CD4-positive, CD25-positive, alpha-beta regulatory T cell (primary cell): ENCODE results near the gene STIM2. TPM values are rescaled to one million over a fixed set of nuclear protein-coding genes. Genes with fewer than 3 reads are reported as not detected.
A peak's percentile ranks its signal among the peaks of the same experiment; 100 is the strongest.
"Not testable (repeated sequence)": the region's sequence is repeated elsewhere in the genome, so short reads cannot be mapped to it uniquely, and the experiment has no call there.

Source experiments
- ATAC-seq, 2 donors: fragments of 150-1000 bp; cut with Tn5 transposase; one replicate each; pipeline ENCODE4 v1.10.0; 2021; ENCODE audit warnings: low read depth in 2 of 2, moderate number of reproducible peaks in 2 of 2, moderate library complexity in 1 of 2
- DNase-seq, 3 donors: peaks; one replicate each; pipeline versions ENCODE4 v3.0.0 to v3.0.0-alpha.2; 2012 to 2022; ENCODE audit warnings: mixed read lengths in 1 of 3
- H3K27ac ChIP-seq: one replicate; pipeline ENCODE4 v1.7.0; 2013; ENCODE audit warnings: mild to moderate bottlenecking, low read length; ENCODE audit not compliant: insufficient read depth, poor library complexity, severe bottlenecking
- H3K27me3 ChIP-seq: one replicate; pipeline ENCODE4 v1.7.0; 2013; ENCODE audit warnings: low read length; ENCODE audit not compliant: control insufficient read depth, insufficient read depth
- H3K36me3 ChIP-seq: one replicate; pipeline ENCODE4 v1.7.0; 2013; ENCODE audit warnings: mild to moderate bottlenecking, low read length, moderate library complexity; ENCODE audit not compliant: control insufficient read depth, insufficient read depth
- H3K4me1 ChIP-seq: 2 replicates; pipeline ENCODE4 v1.7.0; 2013; ENCODE audit warnings: mild to moderate bottlenecking, low read length; ENCODE audit not compliant: insufficient read depth, control insufficient read depth, poor library complexity, severe bottlenecking
- H3K4me3 ChIP-seq: one replicate; pipeline ENCODE4 v1.7.0; 2013; ENCODE audit warnings: low read depth, mild to moderate bottlenecking, low read length, moderate library complexity
- H3K9me3 ChIP-seq, 2 experiments: 1 replicate in 1 of 2; 2 replicates in 1 of 2; pipeline ENCODE4 v1.7.0; 2013; ENCODE audit warnings: low read length in 2 of 2, mild to moderate bottlenecking in 1 of 2, moderate library complexity in 1 of 2; ENCODE audit not compliant: control insufficient read depth in 2 of 2
- H3K27ac Mint-ChIP-seq, 3 donors: one replicate each; pipeline ENCODE4 v1.8.0; 2020 to 2022; ENCODE audit warnings: mild to moderate bottlenecking in 3 of 3, mixed read lengths in 3 of 3, moderate library complexity in 2 of 3
- H3K27me3 Mint-ChIP-seq: one replicate; pipeline ENCODE4 v1.8.0; 2022; ENCODE audit warnings: mild to moderate bottlenecking, mixed read lengths
- H3K36me3 Mint-ChIP-seq: one replicate; pipeline ENCODE4 v1.8.0; 2020; ENCODE audit warnings: mixed read lengths
- H3K4me1 Mint-ChIP-seq, 4 donors: one replicate each; pipeline ENCODE4 v1.8.0; 2020 to 2022; ENCODE audit warnings: mixed read lengths in 4 of 4, mild to moderate bottlenecking in 1 of 4
- H3K4me3 Mint-ChIP-seq, 4 donors: one replicate each; pipeline ENCODE4 v1.8.0; 2020 to 2022; ENCODE audit warnings: mild to moderate bottlenecking in 4 of 4, mixed read lengths in 4 of 4, moderate library complexity in 3 of 4
- H3K9me3 Mint-ChIP-seq, 7 donors: one replicate each; pipeline ENCODE4 v1.8.0; 2020 to 2022; ENCODE audit warnings: mixed read lengths in 7 of 7, mild to moderate bottlenecking in 3 of 7, moderate library complexity in 2 of 7
- polyA plus RNA-seq, 4 donors: library from polyadenylated mRNA; unstranded; fragments of 300-500 nt; fragmentation: Illumina TruSeq; gene quantifications; one replicate each; pipeline ENCODE4 v1.2.3, GENCODE V29; 2021
- total RNA-seq: library from RNA; stranded (reverse); gene quantifications from one replicate; pipeline ENCODE4 v1.2.3, GENCODE V29; 2022

The STIM2 gene
- total and polyA plus RNA-seq, 5 donors from 2014 or later, result 20.2 to 83.4 (median 24.5) TPM

- Histone ChIP-seq H3K9me3 (no peaks in the 10 kb centered on the region), H3K27ac (no peak overlapping the region), H3K27me3 (no peaks in the 10 kb centered on the region), H3K4me3 (no peak overlapping the region), H3K4me1 (peaks cover 10% of the 10 kb centered on the region), H3K36me3 (peaks cover 4% of the 10 kb centered on the region)
- Mint-ChIP-seq H3K36me3 (peaks cover 11% of the 10 kb centered on the region), H3K4me1 (peaks cover 21 to 59% (median 43%) of the 10 kb centered on the region in 4 donors), H3K27ac (peak overlapping the region; percentile 0 to 32 (median 13)), H3K9me3 (peaks cover 0 to 2% (median 0%) of the 10 kb centered on the region in 7 donors), H3K4me3 (peak overlapping the region in 1 of 4 donors; percentile 13), H3K27me3 (no peaks in the 10 kb centered on the region)
- ATAC-seq (no peak), DNase-seq (no peak)
Observed at GRCh38 chr4:26958925-26959653, 98.4 kb downstream of the STIM2 start.

DNA sequence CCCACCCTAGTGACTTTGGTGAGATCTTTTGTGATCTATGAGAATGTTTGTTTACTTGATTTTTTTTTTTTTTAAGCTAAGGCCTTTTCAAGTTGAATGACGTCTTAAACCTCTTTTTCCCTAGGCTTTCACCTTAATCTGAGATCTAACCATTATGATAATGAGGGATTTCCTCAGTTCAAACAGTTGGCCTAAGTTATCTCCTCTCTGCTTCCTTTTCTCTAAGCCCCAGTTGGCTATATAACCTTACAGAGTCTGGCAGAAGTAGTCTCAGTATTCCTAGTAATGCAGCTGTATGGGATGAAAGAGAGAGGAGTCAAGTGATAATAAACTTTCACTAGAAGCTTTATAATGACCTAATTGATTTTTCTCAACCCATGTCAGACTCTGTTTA is 99.0 kb downstream of the STIM2 start:
- Mint-ChIP-seq H3K4me3 (peak overlapping the region in 1 of 4 donors; percentile 13), H3K27me3 (no peaks in the 10 kb centered on the region), H3K4me1 (peaks cover 20 to 65% (median 47%) of the 10 kb centered on the region in 4 donors), H3K36me3 (peaks cover 11% of the 10 kb centered on the region), H3K9me3 (peaks cover 0 to 2% (median 0%) of the 10 kb centered on the region in 7 donors), H3K27ac (peak overlapping the region; percentile 0 to 32 (median 13))
- no peak overlapping the region for H3K4me3 ChIP-seq
- no peak for ATAC-seq
- DNase-seq, result peak in 1 of 3 donors; percentile 24
- H3K27me3 ChIP-seq, result no peaks in the 10 kb centered on the region
- peaks cover 4% of the 10 kb centered on the region for H3K36me3 ChIP-seq
- no peaks in the 10 kb centered on the region for H3K9me3 ChIP-seq
- peaks cover 10% of the 10 kb centered on the region for H3K4me1 ChIP-seq
- H3K27ac ChIP-seq, result no peak overlapping the region

GRCh38 chr4:26962720-26963119 is 102.1 kb downstream of the STIM2 start:
- peaks cover 28 to 67% (median 52%) of the 10 kb centered on the region in 4 donors for H3K4me1 Mint-ChIP-seq
- H3K27me3 Mint-ChIP-seq, result no peaks in the 10 kb centered on the region
- peaks cover 0 to 2% (median 0%) of the 10 kb centered on the region in 7 donors for H3K9me3 Mint-ChIP-seq
- H3K4me3 Mint-ChIP-seq, result no peak overlapping the region
- Histone ChIP-seq H3K4me1 (peaks cover 10% of the 10 kb centered on the region), H3K4me3 (no peak overlapping the region), H3K27ac (no peak overlapping the region), H3K9me3 (no peaks in the 10 kb centered on the region), H3K27me3 (no peaks in the 10 kb centered on the region), H3K36me3 (peaks cover 4% of the 10 kb centered on the region)
- DNase-seq, result no peak
- no peak for ATAC-seq
- peaks cover 22% of the 10 kb centered on the region for H3K36me3 Mint-ChIP-seq
- no peak overlapping the region for H3K27ac Mint-ChIP-seq

- Mint-ChIP-seq H3K36me3 (peaks cover 20% of the 10 kb centered on the region), H3K27me3 (no peaks in the 10 kb centered on the region), H3K4me1 (peaks cover 25 to 68% (median 47%) of the 10 kb centered on the region in 4 donors), H3K4me3 (no peak overlapping the region), H3K9me3 (peaks cover 0 to 2% (median 0%) of the 10 kb centered on the region in 7 donors), H3K27ac (peak overlapping the region in 2 of 3 donors; percentile 14 to 67)
- Histone ChIP-seq H3K27me3 (no peaks in the 10 kb centered on the region), H3K4me1 (peaks cover 4% of the 10 kb centered on the region), H3K27ac (no peak overlapping the region), H3K4me3 (no peak overlapping the region), H3K9me3 (no peaks in the 10 kb centered on the region), H3K36me3 (peaks cover 4% of the 10 kb centered on the region)
- ATAC-seq (no peak), DNase-seq (no peak)
Observed at GRCh38 chr4:26964512-26964911, 103.9 kb downstream of the STIM2 start.

GRCh38 chr4:26964994-26965393 is 104.4 kb downstream of the STIM2 start:
- DNase-seq (no peak), ATAC-seq (no peak)
- Mint-ChIP-seq H3K4me3 (no peak overlapping the region), H3K4me1 (peaks cover 22 to 64% (median 43%) of the 10 kb centered on the region in 4 donors), H3K9me3 (peaks cover 0 to 2% (median 0%) of the 10 kb centered on the region in 7 donors), H3K27ac (peak overlapping the region in 1 of 3 donors; percentile 67), H3K27me3 (no peaks in the 10 kb centered on the region), H3K36me3 (peaks cover 19% of the 10 kb centered on the region)
- H3K9me3 ChIP-seq, result no peaks in the 10 kb centered on the region
- H3K27me3 ChIP-seq, result no peaks in the 10 kb centered on the region
- no peak overlapping the region for H3K4me3 ChIP-seq
- H3K36me3 ChIP-seq, result peaks cover 4% of the 10 kb centered on the region
- no peaks in the 10 kb centered on the region for H3K4me1 ChIP-seq
- H3K27ac ChIP-seq, result no peak overlapping the region

DNA sequence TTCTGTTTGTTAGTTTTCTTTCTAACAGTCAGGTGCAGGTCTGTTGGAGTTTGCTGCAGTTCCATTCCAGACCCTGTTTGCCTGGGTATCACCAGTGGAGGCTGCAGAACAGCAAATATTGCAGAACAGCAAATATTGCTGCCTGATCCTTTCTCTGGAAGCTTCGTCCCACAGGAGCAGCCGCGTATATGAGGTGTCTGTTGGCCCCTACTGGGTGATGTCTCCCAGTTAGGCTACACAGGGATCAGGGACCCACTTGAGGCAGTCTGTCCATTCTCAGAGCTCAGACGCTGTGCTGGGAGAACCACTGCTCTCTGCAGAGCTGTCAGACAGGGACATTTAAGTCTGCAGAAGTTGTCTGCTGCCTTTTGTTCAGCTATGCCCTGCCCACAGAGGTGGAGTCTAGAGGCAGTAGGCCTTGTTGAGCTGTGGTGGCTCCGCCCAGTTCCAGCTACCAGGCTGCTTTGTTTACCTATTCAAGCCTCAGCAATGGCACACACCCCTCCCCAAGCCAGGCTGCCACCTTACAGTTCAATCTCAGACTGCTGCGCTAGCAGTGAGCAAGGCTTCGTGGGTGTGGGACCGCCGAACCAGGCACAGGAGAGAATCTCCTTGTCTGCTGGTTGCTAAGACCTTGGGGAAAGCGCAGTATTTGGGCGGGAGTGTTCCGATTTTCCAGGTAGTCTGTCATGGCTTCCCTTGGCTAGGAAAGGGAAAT is 115.0 kb downstream of the STIM2 start:
- not testable (repeated sequence) for H3K27ac Mint-ChIP-seq, H3K4me1 ChIP-seq, H3K36me3 ChIP-seq, H3K27ac ChIP-seq, H3K9me3 Mint-ChIP-seq, H3K4me3 ChIP-seq, H3K9me3 ChIP-seq, H3K27me3 Mint-ChIP-seq, H3K27me3 ChIP-seq, ATAC-seq
- Mint-ChIP-seq H3K4me1 (peaks cover 28 to 77% (median 59%) of the 10 kb centered on the region in 4 donors), H3K36me3 (peaks cover 21% of the 10 kb centered on the region), H3K4me3 (peak overlapping the region in 1 of 4 donors; percentile 12)
- peak in 2 of 3 donors; percentile 27 to 73 for DNase-seq

GRCh38 chr4:26978387-26979053 is 117.9 kb downstream of the STIM2 start:
- ATAC-seq, result no peak
- H3K36me3 ChIP-seq, result no peaks in the 10 kb centered on the region
- peaks cover under 1% of the 10 kb centered on the region for H3K4me1 ChIP-seq
- Mint-ChIP-seq H3K27me3 (no peaks in the 10 kb centered on the region), H3K9me3 (peaks cover 0 to 1% (median 0%) of the 10 kb centered on the region in 7 donors), H3K36me3 (peaks cover 10% of the 10 kb centered on the region), H3K4me3 (no peak overlapping the region), H3K4me1 (peaks cover 41 to 67% (median 48%) of the 10 kb centered on the region in 4 donors), H3K27ac (peak overlapping the region; percentile 2 to 84 (median 11))
- no peak overlapping the region for H3K4me3 ChIP-seq
- no peak for DNase-seq
- H3K27me3 ChIP-seq, result no peaks in the 10 kb centered on the region
- H3K9me3 ChIP-seq, result no peaks in the 10 kb centered on the region
- H3K27ac ChIP-seq, result no peak overlapping the region
